Gastrocnemius medialis (tissue), 4 donors: ENCODE data around the gene TMEM139. TPM values are rescaled to one million over a fixed set of nuclear protein-coding genes. Genes with fewer than 3 reads are reported as not detected.

Experiments used
- ATAC-seq, 2 donors: fragments of 150-250 bp; one replicate each; pipeline ENCODE4 v1.9.1; 2016
- DNase-seq, 2 donors: peaks; one replicate each; pipeline ENCODE4 v3.0.0-alpha.2; 2019
- H3K27ac ChIP-seq, 4 donors: fragments of 200-600 bp; sonication (generic); 1 replicate in 1 of 4; 2 replicates in 3 of 4; pipeline ENCODE4 v1.5.1; 2016 to 2018; ENCODE audit warnings: mild to moderate bottlenecking in 2 of 4, moderate library complexity in 1 of 4
- H3K27me3 ChIP-seq, 3 donors: fragments of 200-600 bp; sonication (generic) in 2 of 3; 1 replicate in 1 of 3; 2 replicates in 2 of 3; pipeline versions ENCODE4 v1.5.1 to v1.6.0; 2016 to 2019; ENCODE audit warnings: mild to moderate bottlenecking in 1 of 3, moderate library complexity in 1 of 3
- H3K36me3 ChIP-seq, 2 donors: fragments of 200-600 bp; sonication (generic) in 1 of 2; one replicate each; pipeline ENCODE4 v1.5.1; 2017 to 2018
- H3K4me1 ChIP-seq, 2 donors: fragments of 200-600 bp; sonication (generic) in 1 of 2; one replicate each; pipeline ENCODE4 v1.5.1; 2016 to 2017; ENCODE audit warnings: mild to moderate bottlenecking in 2 of 2
- H3K4me3 ChIP-seq, 4 donors: fragments of 200-600 bp; sonication (generic) in 3 of 4; 1 replicate in 1 of 4; 2 replicates in 3 of 4; pipeline ENCODE4 v1.5.1; 2016 to 2019; ENCODE audit warnings: mild to moderate bottlenecking in 2 of 4
- H3K9me3 ChIP-seq, 3 donors: fragments of 200-600 bp; sonication (generic) in 2 of 3; 1 replicate in 1 of 3; 2 replicates in 2 of 3; pipeline ENCODE4 v1.5.1; 2016 to 2019
- CTCF ChIP-seq, 5 experiments: fragments of 450-650 bp in 3 of 5; fragments of 200-600 bp in 2 of 5; sonication (generic) in 2 of 5; IDR thresholded peaks in 4 of 5; conservative IDR thresholded peaks in 1 of 5; 1 replicate in 4 of 5; 2 replicates in 1 of 5; pipeline ENCODE4 v1.5.1; 2016 to 2019; ENCODE audit warnings: antibody characterized with exemption in 5 of 5, mild to moderate bottlenecking in 3 of 5, moderate library complexity in 3 of 5
- POLR2A ChIP-seq, 2 donors: fragments of 450-650 bp; IDR thresholded peaks; one replicate each; pipeline ENCODE4 v1.6.1; 2017; ENCODE audit warnings: antibody characterized with exemption in 2 of 2, mild to moderate bottlenecking in 2 of 2, moderate library complexity in 2 of 2
- in situ Hi-C, 4 donors: fragments of 200-750 bp; cut with MboI; loops; one replicate each; pipeline versions ENCODE4 v1.15.0 to v1.8.0; 2017; ENCODE audit warnings: low sequenced_read_pairs in 4 of 4
- intact Hi-C: fragments of 100-400 bp; cut with DNase I; formaldehyde crosslinking; loops from one replicate; pipeline ENCODE4 v1.15.1; 2023; ENCODE audit warnings: low total_unique reads
- total RNA-seq, 4 donors: library from RNA; depleted of rRNA; stranded (reverse); fragments of >200 nt; gene quantifications; one replicate each; pipeline versions ENCODE4 v1.1.0 to v1.2.3, GENCODE V29; 2016

TMEM139 gene
- total RNA-seq, 4 donors from 2014 or later: not detected

DNA sequence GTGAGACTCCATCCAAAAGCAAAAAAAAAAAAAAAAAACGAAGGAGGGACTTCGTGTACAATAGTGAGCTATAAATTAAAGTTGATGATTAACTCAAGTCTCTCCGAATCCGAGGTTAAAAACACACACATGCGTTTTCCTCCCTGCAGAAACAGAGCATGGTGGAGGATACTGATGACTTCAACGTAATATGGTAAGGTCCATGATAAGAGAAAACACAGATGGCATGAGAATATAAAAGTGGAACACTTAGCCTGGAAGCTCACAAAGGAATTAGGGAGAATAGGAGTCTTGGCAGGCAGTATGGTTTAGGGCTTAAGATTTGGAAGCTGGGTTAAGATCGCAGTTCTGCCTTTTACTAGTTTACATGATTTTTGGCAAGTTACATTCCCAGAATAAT is 41.6 kb upstream of the TMEM139 start:
- peaks cover 0 to 4% of the 10 kb centered on the region in 2 donors for H3K4me1 ChIP-seq
- in situ Hi-C loops: loop anchor here in 3 of 4 donors (5.0 to 10.0 kb wide), 3 partner anchors 162 to 172 kb away; partner anchors contain the start of gene EPHA1 (in 1 of the 3)

GRCh38 chr7:143243614-143244013 is 41.1 kb upstream of the TMEM139 start:
- in situ Hi-C loops: loop anchor here in 3 of 4 donors (5.0 to 10.0 kb wide), 3 partner anchors 161 to 171 kb away; partner anchors contain the start of gene EPHA1 (in 1 of the 3)
- intact Hi-C loops: loop anchor here (5.0 kb wide), 1 partner anchor 174 kb away; no protein-coding TSS in a partner anchor
- DNase-seq (no peak), ATAC-seq (no peak)
- TF ChIP-seq POLR2A (IDR thresholded peaks at IDR 0.05) (no peak), CTCF (IDR thresholded peaks at IDR 0.05 in 4 of 5, conservative IDR thresholded peaks at IDR 0.05 in 1 of 5) (no peak)
- H3K4me3 ChIP-seq: no peak overlapping the region
- no peaks in the 10 kb centered on the region for H3K36me3 ChIP-seq
- H3K4me1 ChIP-seq: peaks cover 0 to 4% of the 10 kb centered on the region in 2 donors
- no peaks in the 10 kb centered on the region for H3K9me3 ChIP-seq
- no peak overlapping the region for H3K27ac ChIP-seq
- H3K27me3 ChIP-seq: no peaks in the 10 kb centered on the region

More for the DNA sequence above, 41.6 kb upstream of the TMEM139 start:
- H3K9me3 ChIP-seq: no peaks in the 10 kb centered on the region
- no peak for ATAC-seq
- intact Hi-C loops: loop anchor here (5.0 kb wide), 1 partner anchor 174 kb away; no protein-coding TSS in a partner anchor
- H3K27ac ChIP-seq: no peak overlapping the region
- no peak for DNase-seq
- H3K36me3 ChIP-seq: no peaks in the 10 kb centered on the region
- no peaks in the 10 kb centered on the region for H3K27me3 ChIP-seq
- TF ChIP-seq CTCF (IDR thresholded peaks at IDR 0.05 in 4 of 5, conservative IDR thresholded peaks at IDR 0.05 in 1 of 5) (no peak), POLR2A (IDR thresholded peaks at IDR 0.05) (no peak)
- no peak overlapping the region for H3K4me3 ChIP-seq

DNA sequence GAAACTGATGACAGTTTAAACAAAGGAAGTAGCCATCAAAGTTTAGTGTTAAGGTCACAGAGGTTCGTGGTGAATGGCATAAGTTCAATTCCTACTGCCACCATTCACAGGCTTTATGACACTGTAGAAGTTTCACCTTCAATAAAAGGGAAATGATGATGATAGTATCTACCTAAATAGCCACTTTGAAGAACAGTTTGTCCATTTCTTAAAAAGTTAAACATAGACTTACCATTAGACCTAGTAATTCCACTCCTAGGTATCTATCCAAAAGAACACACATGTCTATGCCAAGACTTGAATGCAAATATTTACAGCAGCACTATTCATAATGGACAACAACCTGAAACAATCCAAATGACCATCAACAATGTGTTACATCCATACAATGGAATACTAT is 40.4 kb upstream of the TMEM139 start:
- in situ Hi-C loops: loop anchor here in 3 of 4 donors (5.0 to 10.0 kb wide), 3 partner anchors 160 to 170 kb away; partner anchors contain the start of gene EPHA1 (in 1 of the 3)
- H3K4me1 ChIP-seq: peaks cover 0 to 4% of the 10 kb centered on the region in 2 donors

DNA sequence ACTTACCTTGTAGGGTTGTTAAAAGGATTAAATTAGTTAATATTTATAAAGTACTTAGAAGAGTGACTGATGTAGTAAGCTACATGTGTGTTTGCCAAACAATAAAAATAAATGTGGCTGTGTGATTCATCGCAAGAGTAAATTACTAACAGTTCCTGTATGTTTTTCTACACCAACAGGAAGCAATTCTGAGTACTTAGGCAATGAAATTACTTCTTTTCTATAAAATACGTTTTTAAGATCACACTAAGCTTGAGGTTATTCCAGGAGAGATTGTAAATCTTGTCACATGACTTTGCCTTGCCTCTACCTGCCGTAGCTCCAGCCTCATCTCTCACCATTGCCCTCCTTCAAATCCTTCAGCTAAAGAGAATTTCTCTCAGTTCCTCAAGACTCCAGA is 39.6 kb upstream of the TMEM139 start:
- H3K4me3 ChIP-seq: no peak overlapping the region
- H3K4me1 ChIP-seq: peaks cover 0 to 4% of the 10 kb centered on the region in 2 donors
- H3K36me3 ChIP-seq: no peaks in the 10 kb centered on the region
- intact Hi-C loops: no loop called here
- H3K27ac ChIP-seq: no peak overlapping the region
- H3K9me3 ChIP-seq: no peaks in the 10 kb centered on the region
- DNase-seq (no peak), ATAC-seq (no peak)
- H3K27me3 ChIP-seq: no peaks in the 10 kb centered on the region
- in situ Hi-C loops: loop anchor here in 2 of 4 donors (10.0 kb wide), 2 partner anchors 160 to 170 kb away; partner anchors contain the start of gene EPHA1 (in 1 of the 2)
- TF ChIP-seq POLR2A (IDR thresholded peaks at IDR 0.05): no peak
- TF ChIP-seq CTCF (IDR thresholded peaks at IDR 0.05 in 4 of 5, conservative IDR thresholded peaks at IDR 0.05 in 1 of 5): no peak

More for the DNA sequence above, 40.4 kb upstream of the TMEM139 start:
- no peak for DNase-seq
- H3K27ac ChIP-seq: no peak overlapping the region
- no peaks in the 10 kb centered on the region for H3K9me3 ChIP-seq
- intact Hi-C loops: loop anchor here (5.0 kb wide), 1 partner anchor 173 kb away; no protein-coding TSS in a partner anchor
- no peaks in the 10 kb centered on the region for H3K36me3 ChIP-seq
- no peak for ATAC-seq
- H3K27me3 ChIP-seq: no peaks in the 10 kb centered on the region
- no peak overlapping the region for H3K4me3 ChIP-seq
- no peak for TF ChIP-seq CTCF (IDR thresholded peaks at IDR 0.05 in 4 of 5, conservative IDR thresholded peaks at IDR 0.05 in 1 of 5)
- no peak for TF ChIP-seq POLR2A (IDR thresholded peaks at IDR 0.05)
